GM12872 (cell line): ENCODE data around the gene ZNF444.

ENCODE experiments used
- CTCF ChIP-seq: IDR thresholded peaks from 3 replicates; pipeline ENCODE4 v1.5.1; 2011; ENCODE audit warnings: low read depth, mild to moderate bottlenecking, low read length, moderate library complexity; ENCODE audit not compliant: insufficient read depth

ZNF444 gene

GRCh38 chr19:56201973-56202372 is 60.9 kb downstream of the ZNF444 start, which contains the start of gene ZSCAN5C:
ZSCAN5C (plus strand) TSS chr19:56202273; CDS start chr19:56205914, 3,641 bp downstream.
- no peak for TF ChIP-seq CTCF

DNA sequence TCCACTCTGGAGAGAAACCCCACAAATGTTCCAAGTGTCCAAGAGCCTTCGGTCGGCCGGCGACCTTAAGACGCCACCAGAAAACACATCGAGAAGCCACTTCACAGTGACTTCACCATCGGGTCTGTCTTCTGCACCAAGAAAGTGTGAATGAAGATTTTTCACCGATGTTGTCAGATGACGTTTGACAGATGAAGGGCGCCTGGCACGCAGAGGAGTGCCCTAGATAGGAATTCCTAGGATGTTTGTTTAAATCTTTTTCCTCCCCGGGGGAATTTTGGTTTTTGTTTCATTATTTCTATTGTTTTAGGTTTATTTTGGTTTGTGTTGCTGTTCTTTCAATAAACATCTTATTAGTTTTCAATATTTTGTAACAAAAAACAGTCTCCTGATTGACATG is 68.0 kb downstream of the ZNF444 start:
- no peak for TF ChIP-seq CTCF
